GM12873 (cell line): Measurements from ENCODE around the gene USP30.

Experiments used
- CTCF ChIP-seq: IDR thresholded peaks from 2 replicates; pipeline ENCODE4 v1.5.1; 2012; ENCODE audit warnings: low read depth, mild to moderate bottlenecking, moderate library complexity, low read length, control low read depth; ENCODE audit not compliant: insufficient read depth; ENCODE audit errors: missing control alignments

USP30 gene

DNA sequence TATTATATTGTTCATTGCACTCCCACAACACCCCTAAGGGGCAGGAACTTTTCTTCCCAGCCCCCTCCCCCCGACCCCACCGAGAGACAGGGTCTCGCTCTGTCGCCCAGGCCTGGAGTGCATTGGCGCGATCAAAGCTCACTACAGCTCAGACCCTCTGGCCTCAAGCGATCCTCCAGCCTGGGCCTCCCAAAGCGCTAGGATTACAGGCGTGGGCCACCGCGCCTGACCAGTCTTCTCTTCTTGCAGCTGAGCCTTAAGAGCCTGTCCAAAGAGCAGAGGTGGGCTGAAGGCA, 44.7 kb downstream of the USP30 start:
- no peak for TF ChIP-seq CTCF

- no peak for TF ChIP-seq CTCF
Observed at GRCh38 chr12:109097435-109098182, 45.2 kb downstream of the USP30 start, which contains the start of gene UNG. Gene UNG, plus strand, starts transcription at chr12:109097597. Its CDS starts 83 bp downstream, at chr12:109097680.

- no peak for TF ChIP-seq CTCF
Observed at GRCh38 chr12:109098183-109098604, 45.8 kb downstream of the USP30 start.

GRCh38 chr12:109098651-109099050, 46.3 kb downstream of the USP30 start:
- no peak for TF ChIP-seq CTCF

DNA sequence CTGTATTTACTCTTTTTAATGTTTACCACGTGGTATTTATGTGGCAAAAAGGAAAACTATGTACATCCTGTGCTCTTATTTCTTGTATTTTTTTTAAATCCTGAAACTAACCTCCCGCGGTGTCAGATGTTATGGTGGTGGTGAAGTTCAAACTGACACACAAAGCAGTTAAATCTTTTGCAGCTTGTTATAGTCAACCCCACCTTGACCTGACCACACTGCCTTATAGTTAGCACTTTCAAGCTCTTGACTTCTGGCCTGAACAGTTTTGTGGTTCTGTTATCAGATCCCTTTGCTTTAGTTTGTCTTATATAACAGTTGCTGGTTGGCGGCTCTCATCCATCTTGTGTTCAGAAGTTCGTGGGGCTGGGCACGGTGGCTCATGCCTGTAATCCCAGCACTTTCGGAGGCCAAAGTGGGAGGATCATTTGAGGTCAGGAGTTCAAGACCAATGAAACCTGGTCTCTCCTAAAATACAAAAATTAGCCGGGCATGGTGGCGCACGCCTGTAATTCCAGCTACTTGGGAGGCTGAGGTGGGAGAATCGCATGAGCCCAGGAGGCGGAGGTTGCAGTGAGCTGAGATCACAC, 47.1 kb downstream of the USP30 start:
- no peak for TF ChIP-seq CTCF

GRCh38 chr12:109100741-109101140, 48.4 kb downstream of the USP30 start:
- TF ChIP-seq CTCF: no peak

DNA sequence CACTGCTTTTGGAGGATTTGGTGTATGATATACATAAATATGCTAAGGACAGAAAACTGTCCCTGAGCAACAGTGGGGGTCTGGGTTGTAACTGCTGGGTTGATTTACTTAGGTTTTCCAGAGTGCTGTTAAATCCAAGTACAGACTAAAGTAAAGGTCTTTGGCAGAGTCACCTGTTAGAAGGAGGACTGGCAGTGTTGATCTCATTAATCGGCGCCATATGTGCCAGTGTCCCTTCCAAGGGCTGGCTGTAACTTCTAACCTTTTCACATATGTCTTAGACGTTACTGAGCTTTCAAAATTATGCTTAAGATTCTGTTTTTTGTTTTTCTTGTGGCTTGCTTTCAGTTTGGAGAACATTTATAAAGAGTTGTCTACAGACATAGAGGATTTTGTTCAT, 50.1 kb downstream of the USP30 start:
- no peak for TF ChIP-seq CTCF
